Natural killer cell treated with Interleukin-12 subunit alpha and Interleukin-12 subunit beta and Interleukin-15 and Interleukin-18, amount 100 ng/mL, for 72 hours (primary cell): ENCODE data around the gene COMMD8. TPM values are rescaled to one million over a fixed set of nuclear protein-coding genes. Genes with fewer than 3 reads are reported as not detected.

ENCODE experiments used
- ATAC-seq, 2 donors: fragments of 150-1000 bp; cut with Tn5 transposase in 1 of 2; sonication (Bioruptor Pico), chemical (Tn5 transposase) in 1 of 2; 2 replicates each; pipeline ENCODE4 v1.10.0; 2021
- DNase-seq: peaks from one replicate; pipeline ENCODE4 v3.0.0; 2022; ENCODE audit warnings: low spot score
- H3K27ac Mint-ChIP-seq, 2 donors: 1 replicate in 1 of 2; 2 replicates in 1 of 2; pipeline ENCODE4 v1.8.0; 2022; ENCODE audit warnings: mixed read lengths in 2 of 2, mild to moderate bottlenecking in 1 of 2, moderate library complexity in 1 of 2
- H3K27me3 Mint-ChIP-seq, 2 donors: 1 replicate in 1 of 2; 2 replicates in 1 of 2; pipeline ENCODE4 v1.8.0; 2022; ENCODE audit warnings: mixed read lengths in 2 of 2
- H3K36me3 Mint-ChIP-seq: one replicate; pipeline ENCODE4 v1.8.0; 2022; ENCODE audit warnings: mixed read lengths
- H3K4me1 Mint-ChIP-seq, 2 donors: 1 replicate in 1 of 2; 2 replicates in 1 of 2; pipeline ENCODE4 v1.8.0; 2022; ENCODE audit warnings: low read depth in 2 of 2, mixed read lengths in 2 of 2, mild to moderate bottlenecking in 1 of 2
- H3K4me3 Mint-ChIP-seq: one replicate; pipeline ENCODE4 v1.8.0; 2022; ENCODE audit warnings: mixed read lengths
- H3K9me3 Mint-ChIP-seq: 2 replicates; pipeline ENCODE4 v1.8.0; 2022; ENCODE audit warnings: mixed read lengths
- total RNA-seq, 2 donors: library from RNA; stranded (reverse); gene quantifications; one replicate each; pipeline ENCODE4 v1.2.3, GENCODE V29; 2022

The COMMD8 gene
- total RNA-seq, 2 donors from 2014 or later = 13.7 to 23.3 TPM

DNA sequence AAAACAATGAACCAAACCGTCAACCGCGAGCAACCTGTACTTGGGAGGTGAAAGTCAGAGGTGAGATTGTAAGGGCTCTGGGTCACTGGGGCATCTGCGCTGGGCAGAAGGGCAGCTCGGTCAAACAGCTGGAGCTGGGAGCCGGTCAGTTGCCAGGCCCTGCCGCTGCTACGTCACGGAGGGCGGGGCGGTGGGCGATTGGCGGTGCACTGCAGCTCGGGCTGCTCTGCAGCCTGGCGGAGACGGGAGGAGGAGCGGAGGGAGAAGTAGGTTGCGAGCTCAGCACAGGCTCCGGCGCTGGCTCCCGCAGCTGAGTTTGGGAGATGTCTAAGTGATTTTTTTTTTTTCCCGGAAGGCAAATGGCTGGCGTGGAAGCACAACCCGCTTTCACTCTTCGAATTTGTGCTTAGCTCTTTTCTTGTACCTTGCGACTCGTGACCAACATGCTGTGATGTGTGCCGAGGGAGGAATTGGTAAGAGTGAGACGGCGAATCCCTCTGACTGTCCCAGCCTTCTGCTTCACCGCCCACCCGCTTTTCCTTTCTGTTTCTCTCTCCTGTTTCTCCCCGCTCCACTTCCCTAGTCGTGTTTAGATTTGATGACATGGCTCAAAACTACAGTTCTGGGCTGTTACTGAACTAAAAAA lies 21.7 kb upstream of the COMMD8 start, which contains the start of gene ATP10D:
Gene ATP10D, plus strand, starts transcription at position 229 of the 646 bp plus-strand sequence. CDS start 27,266 bp downstream, outside the sequence.
- H3K36me3 Mint-ChIP-seq = no peaks in the 10 kb centered on the region
- H3K27ac Mint-ChIP-seq = peak within 1 kb of the TSS; percentile 83 to 94
- DNase-seq (peak; percentile 91), ATAC-seq (peak; percentile 100)
- no peaks in the 10 kb centered on the region for H3K27me3 Mint-ChIP-seq
- no peaks in the 10 kb centered on the region for H3K9me3 Mint-ChIP-seq
- H3K4me1 Mint-ChIP-seq = peaks cover 29 to 37% of the 10 kb centered on the region in 2 donors
- H3K4me3 Mint-ChIP-seq = peak within 1 kb of the TSS; percentile 96

DNA sequence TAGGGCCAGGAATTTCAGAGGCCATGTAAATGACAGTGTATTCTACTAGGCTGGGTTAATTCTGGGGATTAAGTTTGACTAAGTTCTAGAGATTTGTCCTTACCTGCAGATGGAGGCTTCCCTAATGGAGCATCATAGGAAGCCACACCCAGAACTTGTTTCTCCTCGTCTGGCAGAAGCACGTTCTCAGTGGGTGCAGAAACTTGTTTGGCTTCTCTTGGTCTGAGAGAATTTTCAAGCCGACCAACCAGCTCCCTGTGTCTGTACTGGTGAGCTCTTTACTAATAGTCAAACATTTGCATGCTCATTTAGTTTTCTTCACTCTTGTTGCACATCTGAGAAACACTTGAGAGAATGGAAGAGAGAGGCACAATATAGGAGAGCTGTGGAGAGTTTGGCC lies 20.7 kb upstream of the COMMD8 start:
- Mint-ChIP-seq H3K27me3 (no peaks in the 10 kb centered on the region), H3K4me3 (peak overlapping the region; percentile 96), H3K4me1 (peaks cover 29 to 37% of the 10 kb centered on the region in 2 donors), H3K36me3 (no peaks in the 10 kb centered on the region), H3K9me3 (no peaks in the 10 kb centered on the region), H3K27ac (peak overlapping the region; percentile 83 to 94)
- ATAC-seq (no peak), DNase-seq (no peak)

GRCh38 chr4:47483745-47484144 lies 20.2 kb upstream of the COMMD8 start:
- H3K27ac Mint-ChIP-seq = peak overlapping the region; percentile 83 to 94
- no peaks in the 10 kb centered on the region for H3K27me3 Mint-ChIP-seq
- ATAC-seq (no peak), DNase-seq (no peak)
- H3K9me3 Mint-ChIP-seq = no peaks in the 10 kb centered on the region
- H3K4me1 Mint-ChIP-seq = peaks cover 26 to 34% of the 10 kb centered on the region in 2 donors
- H3K36me3 Mint-ChIP-seq = no peaks in the 10 kb centered on the region
- peak overlapping the region; percentile 96 for H3K4me3 Mint-ChIP-seq

GRCh38 chr4:47482326-47482725 lies 18.8 kb upstream of the COMMD8 start:
- Mint-ChIP-seq H3K4me1 (peaks cover 24 to 32% of the 10 kb centered on the region in 2 donors), H3K27me3 (no peaks in the 10 kb centered on the region), H3K4me3 (peak overlapping the region; percentile 16), H3K36me3 (no peaks in the 10 kb centered on the region), H3K27ac (peak overlapping the region in 1 of 2 donors; percentile 8), H3K9me3 (no peaks in the 10 kb centered on the region)
- DNase-seq (no peak), ATAC-seq (no peak)

DNA sequence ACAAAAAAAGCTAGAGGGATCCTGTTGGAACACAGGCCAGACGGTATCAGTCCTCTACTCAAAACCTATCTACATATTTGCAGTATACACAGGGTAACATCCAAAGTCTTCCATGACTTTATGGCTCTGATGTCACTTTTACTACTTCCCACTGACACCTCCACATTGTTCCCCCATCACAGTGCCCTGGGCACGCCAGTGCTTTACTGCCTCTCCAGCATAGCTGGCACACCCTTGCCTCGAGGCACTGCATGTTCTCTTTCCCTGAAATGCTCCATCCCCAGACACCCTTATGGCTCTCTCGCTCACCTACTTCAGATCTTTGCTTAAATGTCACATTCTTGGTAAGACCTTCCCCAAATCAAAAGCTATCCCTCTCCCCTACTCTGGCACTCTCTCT lies 15.3 kb upstream of the COMMD8 start:
- H3K4me1 Mint-ChIP-seq = peaks cover 3 to 7% of the 10 kb centered on the region in 2 donors

GRCh38 chr4:47475411-47475810 lies 11.9 kb upstream of the COMMD8 start:
- no peaks in the 10 kb centered on the region for H3K36me3 Mint-ChIP-seq
- peaks cover 0 to 5% of the 10 kb centered on the region in 2 donors for H3K27me3 Mint-ChIP-seq
- H3K4me3 Mint-ChIP-seq = no peak overlapping the region
- DNase-seq (no peak), ATAC-seq (no peak)
- no peaks in the 10 kb centered on the region for H3K4me1 Mint-ChIP-seq
- H3K9me3 Mint-ChIP-seq = no peaks in the 10 kb centered on the region
- H3K27ac Mint-ChIP-seq = no peak overlapping the region

More for the DNA sequence above, 15.3 kb upstream of the COMMD8 start:
- ATAC-seq = no peak
- H3K27me3 Mint-ChIP-seq = no peaks in the 10 kb centered on the region
- no peaks in the 10 kb centered on the region for H3K9me3 Mint-ChIP-seq
- no peak overlapping the region for H3K27ac Mint-ChIP-seq
- no peaks in the 10 kb centered on the region for H3K36me3 Mint-ChIP-seq
- no peak overlapping the region for H3K4me3 Mint-ChIP-seq
- DNase-seq = no peak

GRCh38 chr4:47474799-47475198 lies 11.3 kb upstream of the COMMD8 start:
- Mint-ChIP-seq H3K9me3 (no peaks in the 10 kb centered on the region), H3K27ac (peak overlapping the region in 1 of 2 donors; percentile 14), H3K4me1 (no peaks in the 10 kb centered on the region), H3K27me3 (peaks cover 0 to 5% of the 10 kb centered on the region in 2 donors), H3K4me3 (no peak overlapping the region), H3K36me3 (no peaks in the 10 kb centered on the region)
- ATAC-seq = peak in 1 of 2 donors; percentile 61
- DNase-seq = no peak

DNA sequence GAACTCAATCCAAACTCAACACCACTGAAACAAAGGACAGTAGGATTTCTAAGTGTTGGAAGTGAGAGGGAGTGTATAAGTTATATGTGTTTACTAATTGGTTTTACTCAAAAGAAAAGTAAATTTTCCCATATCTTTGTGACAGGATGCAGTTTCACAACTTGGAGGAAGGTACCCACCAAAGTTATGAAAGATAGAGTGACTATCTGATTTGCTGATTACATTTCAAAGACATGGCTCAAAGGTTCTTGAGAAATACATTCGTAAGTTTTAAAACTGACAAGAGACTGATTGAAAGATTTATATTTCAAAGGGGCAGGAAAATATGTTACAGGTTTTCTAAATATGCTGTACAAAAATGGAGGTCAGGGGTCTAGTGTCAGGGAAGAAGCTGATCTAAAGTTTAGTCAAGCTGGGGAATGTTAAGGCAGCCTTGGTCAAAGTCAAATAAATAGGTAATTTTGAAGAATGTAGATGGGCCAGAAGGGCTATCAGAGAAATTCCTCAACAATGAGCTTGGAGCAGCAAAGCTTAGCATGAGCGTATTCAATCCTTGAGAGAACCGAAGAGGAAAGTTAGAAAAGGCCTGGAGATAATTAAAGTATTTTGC lies 9.7 kb upstream of the COMMD8 start:
- Mint-ChIP-seq H3K36me3 (no peaks in the 10 kb centered on the region), H3K27ac (peak overlapping the region in 1 of 2 donors; percentile 40), H3K4me1 (no peaks in the 10 kb centered on the region), H3K4me3 (no peak overlapping the region), H3K27me3 (peaks cover 0 to 7% of the 10 kb centered on the region in 2 donors), H3K9me3 (no peaks in the 10 kb centered on the region)
- no peak for DNase-seq
- no peak for ATAC-seq

- Mint-ChIP-seq H3K4me1 (no peaks in the 10 kb centered on the region), H3K27me3 (peaks cover 0 to 7% of the 10 kb centered on the region in 2 donors), H3K27ac (peak overlapping the region in 1 of 2 donors; percentile 16), H3K9me3 (no peaks in the 10 kb centered on the region), H3K36me3 (no peaks in the 10 kb centered on the region), H3K4me3 (no peak overlapping the region)
- no peak for DNase-seq
- no peak for ATAC-seq
Measured at GRCh38 chr4:47471591-47471990, 8.1 kb upstream of the COMMD8 start.

DNA sequence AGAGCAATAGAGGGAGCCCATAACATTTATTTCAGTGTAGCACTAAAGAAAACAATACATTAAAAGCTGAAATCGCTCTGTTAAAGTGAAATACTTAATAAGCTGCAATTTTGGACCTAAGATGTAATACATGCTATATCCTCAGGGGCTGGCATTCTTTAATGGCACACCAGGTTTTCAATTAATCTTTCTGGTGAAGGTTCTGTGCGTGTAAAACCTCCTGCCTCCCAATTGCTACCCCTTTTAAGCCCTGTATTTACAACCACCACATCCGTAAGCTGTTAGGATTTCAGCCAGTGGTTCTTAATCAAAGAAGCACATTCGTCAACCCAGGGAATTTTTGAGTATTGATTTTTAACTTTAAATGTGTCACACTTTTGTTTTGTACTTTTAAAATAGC lies 7.6 kb upstream of the COMMD8 start:
- Mint-ChIP-seq H3K36me3 (no peaks in the 10 kb centered on the region), H3K4me1 (no peaks in the 10 kb centered on the region), H3K27ac (peak overlapping the region in 1 of 2 donors; percentile 16), H3K27me3 (peaks cover 0 to 7% of the 10 kb centered on the region in 2 donors), H3K9me3 (no peaks in the 10 kb centered on the region), H3K4me3 (no peak overlapping the region)
- ATAC-seq (no peak), DNase-seq (no peak)

GRCh38 chr4:47469951-47470350 lies 6.4 kb upstream of the COMMD8 start:
- no peaks in the 10 kb centered on the region for H3K36me3 Mint-ChIP-seq
- no peak overlapping the region for H3K27ac Mint-ChIP-seq
- peaks cover 0 to 7% of the 10 kb centered on the region in 2 donors for H3K27me3 Mint-ChIP-seq
- no peaks in the 10 kb centered on the region for H3K9me3 Mint-ChIP-seq
- no peak overlapping the region for H3K4me3 Mint-ChIP-seq
- no peaks in the 10 kb centered on the region for H3K4me1 Mint-ChIP-seq
- ATAC-seq = no peak
- DNase-seq = no peak

DNA sequence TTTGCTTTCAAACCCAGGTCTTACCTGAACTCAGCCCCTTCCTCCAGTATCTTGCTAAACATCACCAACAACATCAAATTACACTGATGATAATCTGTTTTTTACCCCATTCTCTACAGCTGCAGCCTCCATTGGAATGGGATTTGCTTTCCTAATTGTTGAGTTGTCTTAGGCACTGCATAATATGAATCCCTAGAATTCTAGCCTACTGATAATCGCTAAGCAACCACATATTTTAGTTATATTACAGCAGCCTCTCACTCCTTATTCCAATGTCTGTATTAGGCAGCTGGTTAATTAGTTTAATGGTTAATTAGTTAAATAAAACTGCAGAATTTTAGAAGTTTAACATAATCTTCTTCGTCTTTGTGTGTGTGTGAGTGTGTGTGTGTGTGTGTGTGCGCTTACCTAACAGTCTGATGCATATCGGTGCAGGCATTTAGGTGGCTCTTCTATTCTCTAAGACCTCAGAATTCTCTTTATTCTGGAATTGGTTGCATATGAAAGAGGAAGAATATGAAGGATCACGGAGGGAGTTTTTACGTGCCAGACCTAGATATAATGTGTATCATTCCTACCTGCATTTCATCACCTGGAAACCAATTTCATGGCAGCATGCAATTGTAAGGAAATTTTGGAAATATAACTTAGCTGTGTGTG lies 5.3 kb upstream of the COMMD8 start:
- ATAC-seq (no peak), DNase-seq (no peak)
- Mint-ChIP-seq H3K27me3 (peaks cover 0 to 7% of the 10 kb centered on the region in 2 donors), H3K36me3 (no peaks in the 10 kb centered on the region), H3K4me1 (peaks cover 1 to 2% of the 10 kb centered on the region in 2 donors), H3K4me3 (no peak overlapping the region), H3K27ac (no peak overlapping the region), H3K9me3 (no peaks in the 10 kb centered on the region)

DNA sequence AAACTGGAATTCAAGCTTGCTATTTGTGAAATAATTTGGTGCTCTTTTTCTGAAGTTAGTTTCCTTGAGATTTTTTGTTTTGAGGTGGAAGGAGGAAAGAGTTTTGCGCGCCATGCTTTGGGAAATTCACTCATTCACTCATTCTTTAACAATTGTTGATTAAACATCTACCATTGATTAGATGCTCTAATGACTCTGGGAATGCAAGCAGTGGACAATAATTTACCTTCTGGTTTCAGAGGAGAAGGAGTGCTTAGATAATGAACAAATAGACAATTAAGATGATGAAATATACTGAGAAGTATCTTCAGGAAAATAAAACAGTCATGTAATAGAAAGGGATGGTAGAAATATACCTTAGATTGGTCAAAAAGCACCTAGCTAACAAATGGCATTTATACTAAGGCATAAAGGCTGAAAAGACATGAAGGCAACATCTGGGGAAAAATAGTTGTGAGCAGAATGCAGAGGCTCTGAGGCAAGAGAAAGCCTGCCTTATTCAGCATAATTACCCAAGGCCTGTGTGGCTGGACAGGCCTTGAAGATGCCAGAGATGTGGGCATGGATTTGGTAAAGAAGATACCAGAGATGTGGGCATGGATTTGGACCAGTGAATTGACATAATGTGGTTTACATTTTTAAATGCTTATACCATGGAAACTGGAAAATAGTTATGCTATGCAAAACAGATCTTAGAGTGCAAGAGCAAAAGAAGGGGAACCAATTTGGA lies 2.7 kb upstream of the COMMD8 start:
- H3K27me3 Mint-ChIP-seq = peaks cover 0 to 2% of the 10 kb centered on the region in 2 donors
- ATAC-seq (no peak), DNase-seq (no peak)
- H3K36me3 Mint-ChIP-seq = no peaks in the 10 kb centered on the region
- no peaks in the 10 kb centered on the region for H3K9me3 Mint-ChIP-seq
- peaks cover 12 to 24% of the 10 kb centered on the region in 2 donors for H3K4me1 Mint-ChIP-seq
- H3K27ac Mint-ChIP-seq = no peak overlapping the region
- H3K4me3 Mint-ChIP-seq = no peak overlapping the region
